Measurements from ENCODE around the gene USP22.

DNA sequence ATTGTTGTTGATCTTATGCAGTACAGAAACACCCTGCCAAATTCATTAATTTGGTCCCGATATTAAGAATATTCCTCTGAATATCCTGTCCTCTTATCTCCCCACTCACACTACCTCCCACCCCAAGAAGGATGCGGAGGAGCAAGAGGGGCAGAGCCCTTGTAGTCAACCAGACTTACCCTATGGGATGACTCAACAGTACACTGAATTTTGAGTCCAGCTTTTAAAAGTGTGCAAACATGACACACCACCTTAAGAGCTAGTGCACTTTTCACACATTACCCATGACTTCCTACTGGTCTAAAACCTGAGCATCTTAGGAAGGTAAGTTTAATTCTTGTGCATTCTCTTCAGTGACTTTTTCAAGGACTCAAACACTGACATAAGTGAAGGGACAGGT lies 9.5 kb downstream of the USP22 start:
- TF ChIP-seq, protein P1, sequence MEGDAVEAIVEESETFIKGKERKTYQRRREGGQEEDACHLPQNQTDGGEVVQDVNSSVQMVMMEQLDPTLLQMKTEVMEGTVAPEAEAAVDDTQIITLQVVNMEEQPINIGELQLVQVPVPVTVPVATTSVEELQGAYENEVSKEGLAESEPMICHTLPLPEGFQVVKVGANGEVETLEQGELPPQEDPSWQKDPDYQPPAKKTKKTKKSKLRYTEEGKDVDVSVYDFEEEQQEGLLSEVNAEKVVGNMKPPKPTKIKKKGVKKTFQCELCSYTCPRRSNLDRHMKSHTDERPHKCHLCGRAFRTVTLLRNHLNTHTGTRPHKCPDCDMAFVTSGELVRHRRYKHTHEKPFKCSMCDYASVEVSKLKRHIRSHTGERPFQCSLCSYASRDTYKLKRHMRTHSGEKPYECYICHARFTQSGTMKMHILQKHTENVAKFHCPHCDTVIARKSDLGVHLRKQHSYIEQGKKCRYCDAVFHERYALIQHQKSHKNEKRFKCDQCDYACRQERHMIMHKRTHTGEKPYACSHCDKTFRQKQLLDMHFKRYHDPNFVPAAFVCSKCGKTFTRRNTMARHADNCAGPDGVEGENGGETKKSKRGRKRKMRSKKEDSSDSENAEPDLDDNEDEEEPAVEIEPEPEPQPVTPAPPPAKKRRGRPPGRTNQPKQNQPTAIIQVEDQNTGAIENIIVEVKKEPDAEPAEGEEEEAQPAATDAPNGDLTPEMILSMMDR (conservative IDR thresholded peaks at IDR 0.05) = no peak
- TF ChIP-seq ZFX (IDR thresholded peaks at IDR 0.05) = no peak

Measured in C4-2B (cell line).